NCI-H69 (cell line): ENCODE results near the gene FOXP3.

ENCODE experiments used
- DNase-seq: peaks from one replicate; lab custom pipeline; 2025; lab: John Stamatoyannopoulos, UW

Gene FOXP3

GRCh38 chrX:49273181-49273727 is 8.7 kb upstream of the FOXP3 start:
- DNase-seq, result no peak

DNA sequence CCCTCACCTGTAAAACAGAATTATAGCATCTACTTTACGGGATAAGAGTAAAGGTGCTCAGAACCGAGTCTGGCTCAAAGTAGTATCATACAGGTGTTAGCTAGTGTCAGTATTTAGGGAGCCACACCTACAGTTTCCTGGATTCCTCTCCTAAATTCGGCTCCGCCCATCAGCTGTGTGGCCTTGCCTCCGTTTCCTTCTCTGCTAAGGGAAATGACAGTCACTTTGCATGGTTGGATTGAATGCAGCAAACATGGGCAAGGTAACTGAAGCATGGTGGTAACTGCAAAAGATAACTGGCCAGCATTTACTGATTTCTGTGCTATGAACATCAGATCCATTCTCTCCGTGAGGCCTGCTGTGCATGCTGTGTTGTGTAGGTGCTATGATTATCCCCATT is 7.9 kb upstream of the FOXP3 start:
- no peak for DNase-seq

GRCh38 chrX:49271341-49271740 is 6.8 kb upstream of the FOXP3 start:
- DNase-seq, result peak; percentile 8

- no peak for DNase-seq
Observed at GRCh38 chrX:49270249-49270921, 5.9 kb upstream of the FOXP3 start.

DNA sequence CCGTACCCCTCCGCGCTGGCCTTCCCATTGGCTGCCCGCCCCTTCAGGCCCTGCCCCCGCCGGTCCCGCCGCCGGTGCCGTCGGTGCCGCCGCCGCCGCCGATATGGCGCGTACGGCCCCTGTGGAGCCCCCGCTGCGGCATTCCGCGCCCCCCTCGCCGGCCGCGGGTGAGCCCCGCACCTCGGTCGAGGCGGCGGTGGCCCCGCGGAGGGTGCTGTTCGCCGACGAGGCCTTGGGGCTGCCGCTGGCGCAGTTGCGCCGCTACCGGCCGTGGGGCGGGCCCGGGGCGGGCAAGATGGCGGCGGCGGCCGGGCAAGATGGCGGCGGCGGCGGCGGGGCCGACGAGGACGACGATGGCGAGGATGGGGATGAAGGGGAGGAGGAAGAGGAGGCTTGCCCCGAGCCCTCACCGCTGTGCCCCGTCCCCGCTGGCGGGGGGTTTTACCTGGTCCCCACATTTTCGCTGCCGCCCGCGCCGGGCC is 5.3 kb upstream of the FOXP3 start, which contains the start of gene PPP1R3F:
Gene PPP1R3F, plus strand, starts transcription at position 27 of the 482 bp plus-strand sequence. Its CDS starts 77 bp downstream, at position 104.
- DNase-seq, result no peak

DNA sequence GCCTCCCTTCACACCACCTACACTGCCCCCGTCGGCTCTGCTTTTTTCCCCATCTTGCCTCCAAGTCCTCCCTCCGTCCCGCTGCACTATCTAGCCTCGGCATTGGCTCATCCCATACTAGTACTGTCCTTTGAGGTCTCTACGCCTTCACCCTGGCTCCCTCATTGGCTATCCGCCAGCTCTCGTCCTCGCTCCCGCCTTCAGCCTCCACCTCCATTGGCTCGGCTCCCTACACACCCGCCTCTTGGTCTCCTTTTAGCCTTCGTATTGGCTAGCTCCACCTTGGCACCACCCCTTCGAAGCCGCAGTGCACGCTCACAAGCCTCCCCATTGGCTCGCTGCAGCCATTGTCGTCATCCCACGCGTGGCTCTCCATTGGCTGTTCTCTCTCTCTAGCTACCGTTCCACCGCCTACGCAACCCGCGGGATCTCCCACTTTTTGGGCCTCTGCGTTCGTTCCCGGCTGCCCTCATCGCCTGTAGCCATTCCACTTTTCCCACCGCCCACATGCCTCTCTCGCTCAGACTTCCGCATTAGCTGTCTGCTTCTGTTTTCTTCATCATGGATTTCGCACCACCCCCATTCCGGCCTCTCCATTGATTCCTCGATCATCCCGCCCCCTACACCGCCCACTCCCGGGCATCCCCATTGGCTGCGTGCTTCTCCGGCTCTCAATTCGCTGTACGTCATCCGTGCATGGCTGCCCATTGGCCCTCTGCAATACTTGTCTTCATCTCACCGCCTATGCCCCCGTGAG is 4.7 kb upstream of the FOXP3 start:
- DNase-seq, result peak; percentile 98

GRCh38 chrX:49268702-49269009 is 4.1 kb upstream of the FOXP3 start:
- no peak for DNase-seq

- no peak for DNase-seq
Observed at GRCh38 chrX:49266523-49267445, 2.3 kb upstream of the FOXP3 start.

DNA sequence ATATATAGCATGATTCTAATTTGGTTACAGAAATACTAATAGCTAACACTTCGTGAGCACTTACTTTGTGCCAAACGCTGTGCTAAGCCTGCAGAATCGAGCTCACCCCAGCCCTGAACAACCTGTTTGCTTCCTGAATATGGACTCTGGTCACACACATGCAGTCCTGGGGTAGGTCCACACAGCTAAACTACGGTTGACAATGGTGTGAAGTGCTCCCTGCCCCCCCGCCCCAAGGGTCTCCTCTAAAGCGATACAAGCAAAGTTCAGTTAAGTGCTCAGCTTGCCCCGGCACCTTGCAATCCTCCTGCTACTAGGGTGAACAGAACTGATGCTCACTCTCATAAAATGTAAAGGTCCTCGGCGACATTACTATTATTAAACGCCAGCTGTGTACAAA is 879 bp downstream of the FOXP3 start:
- no peak for DNase-seq

- no peak for DNase-seq
Observed at GRCh38 chrX:49262603-49263002, 1.9 kb downstream of the FOXP3 start.

- DNase-seq, result no peak
Observed at GRCh38 chrX:49260221-49260985, 4.1 kb downstream of the FOXP3 start.

DNA sequence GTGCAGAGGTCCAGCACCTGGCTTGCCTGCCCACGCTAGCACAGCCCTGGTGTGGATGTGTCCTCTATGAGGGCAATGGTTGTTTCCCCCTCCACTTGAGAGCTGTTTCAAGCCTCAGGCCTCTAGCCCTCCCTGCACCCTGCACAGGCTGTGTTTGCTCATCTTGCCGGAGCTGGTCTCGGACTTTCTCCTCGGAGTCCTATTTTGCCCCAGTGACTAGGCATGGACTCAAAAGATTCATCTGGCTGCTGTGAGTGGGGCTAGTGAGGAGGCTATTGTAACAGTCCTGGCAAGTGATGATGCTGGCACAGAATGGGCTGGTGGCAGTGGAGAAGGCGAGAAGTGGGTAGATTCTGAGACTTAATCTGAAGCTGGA is 5.8 kb downstream of the FOXP3 start:
- no peak for DNase-seq

- DNase-seq, result no peak
Observed at GRCh38 chrX:49257846-49258748, 6.4 kb downstream of the FOXP3 start.

- no peak for DNase-seq
Observed at GRCh38 chrX:49257074-49257790, 7.3 kb downstream of the FOXP3 start.

- DNase-seq, result no peak
Observed at GRCh38 chrX:49256268-49256995, 8.1 kb downstream of the FOXP3 start.

GRCh38 chrX:49254639-49255038 is 9.9 kb downstream of the FOXP3 start:
- DNase-seq, result no peak

- no peak for DNase-seq
Observed at GRCh38 chrX:49251325-49251724, 13.2 kb downstream of the FOXP3 start.

DNA sequence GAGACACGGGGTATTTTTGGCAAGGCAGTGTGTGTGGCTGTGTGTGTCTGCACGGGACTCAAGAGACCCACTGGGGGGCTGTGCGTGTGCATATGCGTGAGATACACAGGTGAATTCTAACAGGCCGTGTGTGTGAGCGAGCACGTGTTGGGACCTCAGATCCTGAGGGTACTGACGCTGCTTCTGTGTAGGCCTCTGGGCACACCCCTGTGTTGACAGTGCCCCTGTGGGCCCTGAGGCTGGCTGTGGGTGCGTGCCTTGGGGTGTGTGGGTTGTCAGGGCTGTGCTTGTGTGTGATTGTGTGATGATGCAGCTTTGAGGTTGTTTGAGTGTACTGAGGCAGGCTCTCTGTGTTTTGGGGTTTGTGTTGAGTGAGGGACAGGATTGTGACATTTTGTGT is 13.9 kb downstream of the FOXP3 start:
- DNase-seq, result no peak

DNA sequence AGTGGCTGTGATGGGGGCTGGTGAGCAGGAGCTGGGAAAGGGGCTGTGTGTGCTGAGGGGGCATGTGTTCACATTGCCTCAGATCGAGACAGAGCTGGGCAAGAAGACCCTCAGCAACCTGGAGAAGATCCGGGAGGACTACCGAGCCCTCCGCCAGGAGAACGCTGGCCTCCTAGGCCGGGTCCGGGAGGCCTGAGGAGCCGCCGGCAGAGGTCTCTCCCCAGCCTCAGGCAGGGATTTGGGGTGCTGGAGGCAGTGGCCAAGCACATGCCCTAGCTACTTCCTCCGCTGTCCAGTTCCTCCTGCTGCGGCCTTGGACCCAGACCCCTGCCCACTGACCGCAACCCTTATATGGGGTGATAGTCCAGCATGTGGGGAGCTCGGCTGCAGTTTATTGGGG is 14.4 kb downstream of the FOXP3 start:
- no peak for DNase-seq
